ENCODE results near the gene C1orf232.

The C1orf232 gene

GRCh38 chr1:26129778-26130177, 39.0 kb downstream of the C1orf232 start:
- no peak overlapping the region for H4K91ac ChIP-seq (ENCODE audit: low read length)
- H2BK15ac ChIP-seq (ENCODE audit: low read depth, poor library complexity, severe bottlenecking): no peak overlapping the region
- no peak overlapping the region for H3K9ac ChIP-seq (ENCODE audit: low read length)
- no peak overlapping the region for H3K14ac ChIP-seq (ENCODE audit: low read length in 2 of 2)
- no peaks in the 10 kb centered on the region for H3K79me1 ChIP-seq (replicated peaks; ENCODE audit: low read length, poor library complexity, severe bottlenecking)
- no peak overlapping the region for H3K18ac ChIP-seq (ENCODE audit: low read depth in 1 of 2, low read length in 2 of 2)
- H3K27ac ChIP-seq (ENCODE audit: low read length, poor library complexity, severe bottlenecking): no peak overlapping the region
- H3K4me1 ChIP-seq (ENCODE audit: control insufficient read depth, insufficient read depth, low read depth, low read length): no peaks in the 10 kb centered on the region
- no peak overlapping the region for H2BK12ac ChIP-seq (ENCODE audit: low read length in 2 of 2)
- no peak overlapping the region for H3K4me2 ChIP-seq (ENCODE audit: low read length, poor library complexity, severe bottlenecking)
- H2BK5ac ChIP-seq (ENCODE audit: low read depth, low read length, poor library complexity, severe bottlenecking): no peak overlapping the region
- H3K4ac ChIP-seq (ENCODE audit: low read depth in 1 of 2, low read length in 2 of 2): no peak overlapping the region
- no peak overlapping the region for H4K8ac ChIP-seq (ENCODE audit: low read length)
- no peak overlapping the region for H2BK120ac ChIP-seq (ENCODE audit: low read depth, low read length)
- H2AFZ ChIP-seq (ENCODE audit: low read depth, low read length): no peak overlapping the region
- H3K27me3 ChIP-seq (ENCODE audit: control insufficient read depth in 1 of 2, insufficient read depth in 1 of 2, low read length in 2 of 2): peaks cover 0 to 12% of the 10 kb centered on the region in 2 experiments
- H2AK5ac ChIP-seq (ENCODE audit: low read length, severe bottlenecking): no peak overlapping the region
- 96% methylated on average over 2 of the region's 4 CpGs for WGBS
- H3K36me3 ChIP-seq (ENCODE audit: control insufficient read depth in 1 of 2, insufficient read depth in 2 of 2, low read depth in 1 of 2, low read length in 2 of 2): no peaks in the 10 kb centered on the region
- H3K9me3 ChIP-seq (ENCODE audit: control insufficient read depth, low read length): no peaks in the 10 kb centered on the region
- no peak overlapping the region for H3K23ac ChIP-seq (ENCODE audit: low read length in 2 of 2)
- DNase-seq: no peak
- H3K4me3 ChIP-seq (ENCODE audit: insufficient read depth in 1 of 2, low read depth in 1 of 2, low read length in 2 of 2): no peak overlapping the region

DNA sequence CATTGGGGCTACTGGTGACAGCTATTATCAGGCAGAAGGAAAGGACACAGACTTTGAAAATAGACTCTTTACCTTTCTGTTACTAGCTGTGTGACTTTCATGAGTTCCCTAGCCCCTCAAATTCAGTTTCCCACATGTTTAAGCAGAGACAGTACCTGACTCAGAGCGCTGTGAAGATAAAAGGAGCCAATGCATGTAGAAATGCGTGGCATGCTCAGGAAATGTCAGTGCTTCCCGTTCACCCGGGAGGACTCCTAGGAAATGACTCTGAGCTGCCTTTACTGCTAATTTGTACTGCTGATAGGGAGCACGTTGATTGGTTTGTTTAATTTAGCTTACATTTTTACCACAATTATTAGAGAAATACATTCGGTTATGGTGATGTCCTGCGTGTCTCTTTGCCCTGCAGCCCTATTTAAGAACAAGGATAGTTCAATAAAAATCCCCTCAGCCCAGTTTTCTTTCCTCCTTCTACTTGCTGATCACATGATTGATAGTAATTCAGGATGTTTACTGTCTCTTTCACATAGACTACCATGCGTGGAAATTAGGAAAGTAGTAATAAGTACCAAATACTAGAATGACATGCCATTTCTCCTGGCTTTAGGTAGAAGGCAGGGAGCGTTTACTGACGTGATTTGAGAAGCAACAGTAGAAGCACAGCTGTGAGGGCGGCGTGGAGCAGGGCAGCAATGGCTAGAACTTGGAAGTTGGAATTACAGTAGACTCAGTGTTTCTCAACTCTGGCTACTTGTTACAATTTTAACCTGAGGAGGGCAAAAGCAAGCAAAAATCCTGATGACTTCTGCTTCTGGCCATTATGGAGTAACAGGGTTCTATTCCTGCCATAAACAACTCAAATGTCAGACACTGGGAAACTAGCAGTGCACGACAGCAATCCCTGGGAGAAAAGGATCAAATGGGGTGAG, 41.3 kb downstream of the C1orf232 start:
- Histone ChIP-seq H3K4me3 (ENCODE audit: insufficient read depth in 1 of 2, low read depth in 1 of 2, low read length in 2 of 2) (no peak overlapping the region), H3K9me3 (ENCODE audit: control insufficient read depth, low read length) (no peaks in the 10 kb centered on the region), H3K23ac (ENCODE audit: low read length in 2 of 2) (no peak overlapping the region), H4K91ac (ENCODE audit: low read length) (no peak overlapping the region), H2BK5ac (ENCODE audit: low read depth, low read length, poor library complexity, severe bottlenecking) (no peak overlapping the region), H2AFZ (ENCODE audit: low read depth, low read length) (no peak overlapping the region), H3K4me2 (ENCODE audit: low read length, poor library complexity, severe bottlenecking) (no peak overlapping the region), H2BK120ac (ENCODE audit: low read depth, low read length) (no peak overlapping the region), H3K14ac (ENCODE audit: low read length in 2 of 2) (no peak overlapping the region), H2BK12ac (ENCODE audit: low read length in 2 of 2) (no peak overlapping the region), H4K8ac (ENCODE audit: low read length) (no peak overlapping the region), H3K27ac (ENCODE audit: low read length, poor library complexity, severe bottlenecking) (no peak overlapping the region), H3K18ac (ENCODE audit: low read depth in 1 of 2, low read length in 2 of 2) (no peak overlapping the region), H3K79me1 (replicated peaks; ENCODE audit: low read length, poor library complexity, severe bottlenecking) (no peaks in the 10 kb centered on the region), H3K9ac (ENCODE audit: low read length) (no peak overlapping the region), H3K4me1 (ENCODE audit: control insufficient read depth, insufficient read depth, low read depth, low read length) (no peaks in the 10 kb centered on the region), H3K36me3 (ENCODE audit: control insufficient read depth in 1 of 2, insufficient read depth in 2 of 2, low read depth in 1 of 2, low read length in 2 of 2) (no peaks in the 10 kb centered on the region), H3K4ac (ENCODE audit: low read depth in 1 of 2, low read length in 2 of 2) (no peak overlapping the region), H2AK5ac (ENCODE audit: low read length, severe bottlenecking) (no peak overlapping the region), H3K27me3 (ENCODE audit: control insufficient read depth in 1 of 2, insufficient read depth in 1 of 2, low read length in 2 of 2) (peaks cover 0 to 12% of the 10 kb centered on the region in 2 experiments), H2BK15ac (ENCODE audit: low read depth, poor library complexity, severe bottlenecking) (no peak overlapping the region)
- DNase-seq: no peak
- 71% methylated on average over 10 of the region's 13 CpGs for WGBS

- peak; percentile 44 for DNase-seq
- Histone ChIP-seq H3K9me3 (ENCODE audit: control insufficient read depth, low read length) (no peaks in the 10 kb centered on the region), H3K79me1 (replicated peaks; ENCODE audit: low read length, poor library complexity, severe bottlenecking) (peaks cover 3% of the 10 kb centered on the region), H3K4ac (ENCODE audit: low read depth in 1 of 2, low read length in 2 of 2) (no peak overlapping the region), H3K18ac (ENCODE audit: low read depth in 1 of 2, low read length in 2 of 2) (no peak overlapping the region), H3K4me3 (ENCODE audit: insufficient read depth in 1 of 2, low read depth in 1 of 2, low read length in 2 of 2) (no peak overlapping the region), H2BK15ac (ENCODE audit: low read depth, poor library complexity, severe bottlenecking) (no peak overlapping the region), H2BK120ac (ENCODE audit: low read depth, low read length) (no peak overlapping the region), H3K4me2 (ENCODE audit: low read length, poor library complexity, severe bottlenecking) (no peak overlapping the region), H3K4me1 (ENCODE audit: control insufficient read depth, insufficient read depth, low read depth, low read length) (no peaks in the 10 kb centered on the region), H2BK12ac (ENCODE audit: low read length in 2 of 2) (no peak overlapping the region), H3K14ac (ENCODE audit: low read length in 2 of 2) (no peak overlapping the region), H4K91ac (ENCODE audit: low read length) (no peak overlapping the region), H3K36me3 (ENCODE audit: control insufficient read depth in 1 of 2, insufficient read depth in 2 of 2, low read depth in 1 of 2, low read length in 2 of 2) (no peaks in the 10 kb centered on the region), H2AFZ (ENCODE audit: low read depth, low read length) (no peak overlapping the region), H2BK5ac (ENCODE audit: low read depth, low read length, poor library complexity, severe bottlenecking) (no peak overlapping the region), H3K27ac (ENCODE audit: low read length, poor library complexity, severe bottlenecking) (no peak overlapping the region), H3K23ac (ENCODE audit: low read length in 2 of 2) (no peak overlapping the region), H2AK5ac (ENCODE audit: low read length, severe bottlenecking) (no peak overlapping the region), H3K9ac (ENCODE audit: low read length) (no peak overlapping the region), H3K27me3 (ENCODE audit: control insufficient read depth in 1 of 2, insufficient read depth in 1 of 2, low read length in 2 of 2) (peaks cover 0 to 12% of the 10 kb centered on the region in 2 experiments), H4K8ac (ENCODE audit: low read length) (no peak overlapping the region)
- WGBS: 92% methylated on average over 7 of the region's 9 CpGs
These were observed 42.3 kb downstream of the C1orf232 start for GRCh38 chr1:26126321-26127084.

DNA sequence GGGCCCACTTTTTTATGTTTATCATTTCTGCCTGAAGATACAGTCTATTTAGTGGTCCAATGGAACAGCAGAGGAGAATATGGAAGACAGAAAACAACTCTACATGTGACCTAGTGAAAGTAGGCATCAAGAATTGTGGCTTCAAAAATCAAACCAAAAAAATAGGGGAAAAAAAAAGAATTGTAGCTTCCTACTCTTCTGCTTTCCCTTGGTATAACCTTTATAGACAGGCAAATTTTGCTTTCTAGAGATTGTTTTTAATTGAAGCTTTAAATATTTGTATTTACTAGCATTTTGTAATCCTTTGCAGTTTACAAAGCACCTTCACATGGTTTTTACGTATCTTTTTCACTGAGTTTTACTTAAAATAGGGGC, 42.8 kb downstream of the C1orf232 start:
- WGBS: no CpG with 5 or more reads among the region's 1 CpG
- Histone ChIP-seq H3K27me3 (ENCODE audit: control insufficient read depth in 1 of 2, insufficient read depth in 1 of 2, low read length in 2 of 2) (peaks cover 0 to 10% of the 10 kb centered on the region in 2 experiments), H3K36me3 (ENCODE audit: control insufficient read depth in 1 of 2, insufficient read depth in 2 of 2, low read depth in 1 of 2, low read length in 2 of 2) (no peaks in the 10 kb centered on the region), H3K4me3 (ENCODE audit: insufficient read depth in 1 of 2, low read depth in 1 of 2, low read length in 2 of 2) (no peak overlapping the region), H2BK5ac (ENCODE audit: low read depth, low read length, poor library complexity, severe bottlenecking) (no peak overlapping the region), H2BK120ac (ENCODE audit: low read depth, low read length) (no peak overlapping the region), H3K4me1 (ENCODE audit: control insufficient read depth, insufficient read depth, low read depth, low read length) (no peaks in the 10 kb centered on the region), H3K14ac (ENCODE audit: low read length in 2 of 2) (no peak overlapping the region), H3K27ac (ENCODE audit: low read length, poor library complexity, severe bottlenecking) (no peak overlapping the region), H2AFZ (ENCODE audit: low read depth, low read length) (no peak overlapping the region), H3K9ac (ENCODE audit: low read length) (no peak overlapping the region), H3K18ac (ENCODE audit: low read depth in 1 of 2, low read length in 2 of 2) (no peak overlapping the region), H2AK5ac (ENCODE audit: low read length, severe bottlenecking) (no peak overlapping the region), H3K23ac (ENCODE audit: low read length in 2 of 2) (no peak overlapping the region), H2BK15ac (ENCODE audit: low read depth, poor library complexity, severe bottlenecking) (no peak overlapping the region), H3K79me1 (replicated peaks; ENCODE audit: low read length, poor library complexity, severe bottlenecking) (peaks cover 3% of the 10 kb centered on the region), H3K4ac (ENCODE audit: low read depth in 1 of 2, low read length in 2 of 2) (no peak overlapping the region), H2BK12ac (ENCODE audit: low read length in 2 of 2) (no peak overlapping the region), H3K4me2 (ENCODE audit: low read length, poor library complexity, severe bottlenecking) (no peak overlapping the region), H4K8ac (ENCODE audit: low read length) (no peak overlapping the region), H4K91ac (ENCODE audit: low read length) (no peak overlapping the region), H3K9me3 (ENCODE audit: control insufficient read depth, low read length) (no peaks in the 10 kb centered on the region)
- no peak for DNase-seq
